Esophagus (tissue), 2 donors: Measurements from ENCODE around the gene SERHL2. TPM values are rescaled to one million over a fixed set of nuclear protein-coding genes. Genes with fewer than 3 reads are reported as not detected.
"Not testable (repeated sequence)": the region's sequence is repeated elsewhere in the genome, so short reads cannot be mapped to it uniquely, and the experiment has no call there.

Experiments used
- H3K27ac ChIP-seq, 2 donors: one replicate each; pipeline ENCODE4 v1.5.1; 2013; ENCODE audit warnings: low read depth in 2 of 2, mild to moderate bottlenecking in 2 of 2, inconsistent platforms in 1 of 2, low read length in 1 of 2, moderate library complexity in 1 of 2
- H3K27me3 ChIP-seq, 2 donors: one replicate each; pipeline ENCODE4 v1.6.1; 2013; ENCODE audit warnings: low read length in 2 of 2, control low read depth in 1 of 2, mild to moderate bottlenecking in 1 of 2; ENCODE audit not compliant: insufficient read depth in 2 of 2, control insufficient read depth in 1 of 2
- H3K36me3 ChIP-seq, 2 donors: one replicate each; pipeline ENCODE4 v1.6.1; 2013; ENCODE audit warnings: low read length in 1 of 2; ENCODE audit not compliant: control insufficient read depth in 2 of 2, insufficient read depth in 2 of 2
- H3K4me1 ChIP-seq, 2 donors: one replicate each; pipeline ENCODE4 v1.6.1; 2013; ENCODE audit warnings: low read length in 1 of 2; ENCODE audit not compliant: control insufficient read depth in 2 of 2, insufficient read depth in 2 of 2
- H3K4me3 ChIP-seq, 2 donors: one replicate each; pipeline ENCODE4 v1.5.1; 2013; ENCODE audit warnings: low read length in 2 of 2, mild to moderate bottlenecking in 2 of 2, low read depth in 1 of 2, moderate library complexity in 1 of 2
- H3K9me3 ChIP-seq, 2 donors: one replicate each; pipeline ENCODE4 v1.6.1; 2013; ENCODE audit warnings: mild to moderate bottlenecking in 2 of 2, low read depth in 1 of 2, low read length in 1 of 2, moderate library complexity in 1 of 2; ENCODE audit not compliant: control insufficient read depth in 2 of 2, insufficient read depth in 1 of 2
- WGBS, 2 donors: extraction: QIAGEN DNeasy Blood & Tissue Kit; methylation state at CpG; one replicate each; pipeline ENCODE4 v1.1.7; 2013; 5-methylcytosine and 5-hydroxymethylcytosine counted together
- polyA plus RNA-seq, 2 donors: library from polyadenylated mRNA; stranded (reverse); fragments of 200-250 nt; gene quantifications; one replicate each; pipeline ENCODE4 v1.2.3, GENCODE V29; 2013
- donor health status: healthy with polysubstance abuse.
- donor health status: Bipolar disorder and iron deficiency.

SERHL2 gene
- polyA plus RNA-seq, 2 donors = 1.5 to 6.0 TPM

GRCh38 chr22:42611051-42611450 lies 57.3 kb downstream of the SERHL2 start:
- WGBS, 2 donors = 93 to 96% methylated on average over 1 of the region's 1 CpG
- peaks cover 4 to 24% of the 10 kb centered on the region in 2 donors for H3K4me1 ChIP-seq
- H3K27ac ChIP-seq = no peak overlapping the region
- H3K27me3 ChIP-seq = no peaks in the 10 kb centered on the region
- H3K9me3 ChIP-seq = no peaks in the 10 kb centered on the region
- no peak overlapping the region for H3K4me3 ChIP-seq
- peaks cover 0 to 4% of the 10 kb centered on the region in 2 donors for H3K36me3 ChIP-seq

GRCh38 chr22:42612336-42612735 lies 58.6 kb downstream of the SERHL2 start:
- H3K9me3 ChIP-seq = no peaks in the 10 kb centered on the region
- peaks cover 4 to 26% of the 10 kb centered on the region in 2 donors for H3K4me1 ChIP-seq
- no peaks in the 10 kb centered on the region for H3K27me3 ChIP-seq
- H3K4me3 ChIP-seq = no peak overlapping the region
- peak overlapping the region in 1 of 2 donors; percentile 24 for H3K27ac ChIP-seq
- H3K36me3 ChIP-seq = peaks cover 0 to 4% of the 10 kb centered on the region in 2 donors
- WGBS, 2 donors = 60 to 65% methylated on average over 11 of the region's 11 CpGs

- Histone ChIP-seq H3K36me3 (peaks cover 0 to 4% of the 10 kb centered on the region in 2 donors), H3K4me3 (peak overlapping the region; percentile 55 to 86), H3K27ac (peak overlapping the region; percentile 96 to 99), H3K9me3 (no peaks in the 10 kb centered on the region), H3K4me1 (peaks cover 4 to 23% of the 10 kb centered on the region in 2 donors), H3K27me3 (no peaks in the 10 kb centered on the region)
- WGBS, 2 donors = 0 to 1% methylated on average over 10 of the region's 10 CpGs
Measured at GRCh38 chr22:42613872-42614301, 60.1 kb downstream of the SERHL2 start.

- Histone ChIP-seq H3K4me3 (peak within 1 kb of the TSS; percentile 55 to 86), H3K27me3 (no peaks in the 10 kb centered on the region), H3K4me1 (peaks cover 4 to 18% of the 10 kb centered on the region in 2 donors), H3K9me3 (no peaks in the 10 kb centered on the region), H3K36me3 (peaks cover 0 to 9% of the 10 kb centered on the region in 2 donors), H3K27ac (peak within 1 kb of the TSS; percentile 96 to 99)
- WGBS, 2 donors = 0% methylated on average over 75 to 85 of the region's 85 CpGs
Measured at GRCh38 chr22:42614312-42615091, 60.7 kb downstream of the SERHL2 start, which contains the start of gene POLDIP3. TSS of gene POLDIP3 (minus strand) at chr22:42614883. CDS start at chr22:42614857, 26 bp downstream.

- Histone ChIP-seq H3K9me3 (no peaks in the 10 kb centered on the region), H3K36me3 (peaks cover 0 to 11% of the 10 kb centered on the region in 2 donors), H3K27ac (peak overlapping the region; percentile 96 to 99), H3K4me3 (peak overlapping the region; percentile 15 to 34), H3K27me3 (no peaks in the 10 kb centered on the region), H3K4me1 (peaks cover 4 to 17% of the 10 kb centered on the region in 2 donors)
- 0% methylated on average over 35 of the region's 35 CpGs for WGBS, 2 donors
Measured at GRCh38 chr22:42615092-42615859, 61.5 kb downstream of the SERHL2 start.

- not testable (repeated sequence) for H3K27me3 ChIP-seq, H3K9me3 ChIP-seq, H3K36me3 ChIP-seq
- Histone ChIP-seq H3K4me1 (peaks cover 4 to 17% of the 10 kb centered on the region in 2 donors), H3K27ac (peak overlapping the region; percentile 96 to 98), H3K4me3 (peak overlapping the region in 1 of 2 donors; percentile 34)
- WGBS, 2 donors = 7 to 14% methylated on average over 13 of the region's 13 CpGs
Measured at GRCh38 chr22:42615860-42616175, 62.1 kb downstream of the SERHL2 start.

GRCh38 chr22:42617155-42617983 lies 63.6 kb downstream of the SERHL2 start:
- H3K36me3 ChIP-seq = peaks cover 0 to 10% of the 10 kb centered on the region in 2 donors
- H3K27ac ChIP-seq = peak overlapping the region in 1 of 2 donors; percentile 33
- 57 to 71% methylated on average over 20 of the region's 20 CpGs for WGBS, 2 donors
- no peak overlapping the region for H3K4me3 ChIP-seq
- peaks cover 4 to 21% of the 10 kb centered on the region in 2 donors for H3K4me1 ChIP-seq
- H3K9me3 ChIP-seq = no peaks in the 10 kb centered on the region
- no peaks in the 10 kb centered on the region for H3K27me3 ChIP-seq

- peaks cover 7 to 24% of the 10 kb centered on the region in 2 donors for H3K36me3 ChIP-seq
- H3K27me3 ChIP-seq = no peaks in the 10 kb centered on the region
- H3K4me3 ChIP-seq = no peak overlapping the region
- 92% methylated on average over 34 to 35 of the region's 35 CpGs for WGBS, 2 donors
- H3K9me3 ChIP-seq = no peaks in the 10 kb centered on the region
- H3K27ac ChIP-seq = no peak overlapping the region
- H3K4me1 ChIP-seq = peaks cover 3 to 17% of the 10 kb centered on the region in 2 donors
Measured at GRCh38 chr22:42619261-42620063, 65.7 kb downstream of the SERHL2 start.
